ENCODE results near the gene ZSWIM1.

GRCh38 chr20:45833030-45833882 lies 47.8 kb upstream of the ZSWIM1 start, which contains the start of gene SNX21:
- no peak for TF ChIP-seq EP300 (IDR thresholded peaks at IDR 0.05; ENCODE audit: borderline replicate concordance)
- TF ChIP-seq NFIC (IDR thresholded peaks at IDR 0.05) = no peak
- TF ChIP-seq YY1 (IDR thresholded peaks at IDR 0.05; ENCODE audit: low read depth) = no peak
- no peak for TF ChIP-seq FOXM1 (IDR thresholded peaks at IDR 0.05; ENCODE audit: borderline replicate concordance, low read depth)
- TF ChIP-seq REST (IDR thresholded peaks at IDR 0.05; ENCODE audit: low read depth) = no peak
- no peak for TF ChIP-seq TEAD4 (IDR thresholded peaks at IDR 0.05)
- peak; percentile 80 for TF ChIP-seq CEBPB (IDR thresholded peaks at IDR 0.05)
- no peak for TF ChIP-seq USF1 (IDR thresholded peaks at IDR 0.05)
